Nephron progenitor cell (in vitro differentiated cells): Measurements from ENCODE around the gene AUP1.

Experiments
- DNase-seq: peaks from one replicate; pipeline ENCODE4 v3.0.0; 2021
- H3K27ac Mint-ChIP-seq: 2 replicates; pipeline ENCODE4 v1.8.0; 2021; ENCODE audit warnings: mild to moderate bottlenecking, moderate library complexity, mixed read lengths
- H3K27me3 Mint-ChIP-seq: 2 replicates; pipeline ENCODE4 v1.8.0; 2021; ENCODE audit warnings: mild to moderate bottlenecking, low read depth, mixed read lengths; ENCODE audit not compliant: poor library complexity
- H3K36me3 Mint-ChIP-seq: 2 replicates; pipeline ENCODE4 v1.8.0; 2021; ENCODE audit warnings: low read depth, mixed read lengths
- H3K4me1 Mint-ChIP-seq: 2 replicates; pipeline ENCODE4 v1.8.0; 2021; ENCODE audit warnings: mixed read lengths
- H3K4me3 Mint-ChIP-seq: 2 replicates; pipeline ENCODE4 v1.8.0; 2021; ENCODE audit warnings: mild to moderate bottlenecking, moderate library complexity, mixed read lengths
- H3K9me3 Mint-ChIP-seq: 2 replicates; pipeline ENCODE4 v1.8.0; 2021; ENCODE audit warnings: mild to moderate bottlenecking, moderate library complexity, mixed read lengths
- TF ChIP-seq, protein P1 (sequence below): fragments of 200-600 bp; sonication (generic); IDR thresholded peaks from 2 replicates; pipeline ENCODE4 v1.5.0; 2021; ENCODE audit warnings: antibody characterized with exemption

Gene AUP1

DNA sequence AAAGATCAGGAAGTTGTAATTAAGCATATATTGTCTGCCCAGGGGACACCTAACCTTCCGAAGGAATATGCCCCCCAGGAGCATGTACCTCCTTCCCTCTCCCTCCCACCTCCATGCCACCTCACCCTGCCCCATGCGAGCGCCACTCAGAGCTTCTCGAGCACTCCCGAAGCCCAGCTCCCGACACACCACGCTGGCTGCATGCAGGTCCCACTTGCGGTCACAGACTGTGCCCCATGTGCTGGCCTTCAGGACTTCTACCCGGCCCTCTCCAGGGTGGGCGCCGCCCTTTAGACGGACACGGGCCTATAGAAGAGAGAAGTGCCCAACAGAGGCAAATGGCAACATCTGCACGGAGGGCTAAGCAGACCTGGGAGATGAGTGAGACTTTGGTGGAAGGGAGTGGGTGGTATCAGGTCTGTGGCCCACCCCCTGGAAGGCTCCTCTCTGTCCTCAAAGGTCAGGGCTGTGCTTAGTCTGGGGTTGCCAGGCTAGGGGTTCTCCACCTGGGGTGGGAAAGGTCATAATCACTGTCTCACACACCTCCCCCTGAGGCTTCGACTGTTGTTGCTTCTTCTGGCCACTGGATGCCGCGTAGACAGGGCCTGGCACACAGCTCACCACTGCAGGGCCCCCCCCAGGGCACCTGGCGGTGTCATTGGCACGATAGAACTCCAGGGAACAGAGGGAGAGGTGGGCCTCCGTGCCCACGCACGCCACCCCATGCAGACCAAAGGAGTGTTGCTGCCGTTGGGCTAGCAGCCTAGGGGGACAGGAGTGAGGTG is 6.9 kb upstream of the AUP1 start:
- DNase-seq, result no peak
- Mint-ChIP-seq H3K27me3 (peaks cover 3% of the 10 kb centered on the region), H3K27ac (no peak overlapping the region), H3K4me1 (peaks cover 20% of the 10 kb centered on the region), H3K9me3 (no peaks in the 10 kb centered on the region), H3K4me3 (no peak overlapping the region), H3K36me3 (peaks cover 23% of the 10 kb centered on the region)
- TF ChIP-seq, protein P1, sequence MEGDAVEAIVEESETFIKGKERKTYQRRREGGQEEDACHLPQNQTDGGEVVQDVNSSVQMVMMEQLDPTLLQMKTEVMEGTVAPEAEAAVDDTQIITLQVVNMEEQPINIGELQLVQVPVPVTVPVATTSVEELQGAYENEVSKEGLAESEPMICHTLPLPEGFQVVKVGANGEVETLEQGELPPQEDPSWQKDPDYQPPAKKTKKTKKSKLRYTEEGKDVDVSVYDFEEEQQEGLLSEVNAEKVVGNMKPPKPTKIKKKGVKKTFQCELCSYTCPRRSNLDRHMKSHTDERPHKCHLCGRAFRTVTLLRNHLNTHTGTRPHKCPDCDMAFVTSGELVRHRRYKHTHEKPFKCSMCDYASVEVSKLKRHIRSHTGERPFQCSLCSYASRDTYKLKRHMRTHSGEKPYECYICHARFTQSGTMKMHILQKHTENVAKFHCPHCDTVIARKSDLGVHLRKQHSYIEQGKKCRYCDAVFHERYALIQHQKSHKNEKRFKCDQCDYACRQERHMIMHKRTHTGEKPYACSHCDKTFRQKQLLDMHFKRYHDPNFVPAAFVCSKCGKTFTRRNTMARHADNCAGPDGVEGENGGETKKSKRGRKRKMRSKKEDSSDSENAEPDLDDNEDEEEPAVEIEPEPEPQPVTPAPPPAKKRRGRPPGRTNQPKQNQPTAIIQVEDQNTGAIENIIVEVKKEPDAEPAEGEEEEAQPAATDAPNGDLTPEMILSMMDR, result no peak

DNA sequence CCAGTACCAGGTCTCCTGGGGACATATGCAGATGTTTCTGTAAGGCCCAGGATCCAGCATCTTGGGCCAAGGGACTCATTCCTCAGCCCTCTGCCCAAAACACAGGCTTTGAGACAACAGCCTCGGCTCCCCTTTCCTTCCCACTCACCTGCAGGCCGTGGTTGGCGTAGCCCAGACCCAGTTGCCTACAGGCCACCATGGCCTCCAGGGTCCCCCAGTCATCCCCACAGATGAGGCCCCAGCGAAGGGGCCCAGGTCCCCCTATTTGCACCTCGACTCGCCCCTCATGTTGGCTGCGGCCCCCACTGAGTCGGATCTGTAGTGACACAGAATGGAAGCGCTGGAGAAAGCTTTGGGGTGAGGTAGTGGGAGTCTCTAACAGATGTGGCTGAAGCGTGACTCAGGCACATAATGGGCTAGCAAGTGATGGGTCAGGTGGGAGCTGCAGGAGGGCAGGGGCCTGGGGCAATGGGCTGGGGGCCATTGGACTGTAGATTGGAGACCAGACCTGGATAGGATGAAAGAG is 6.0 kb upstream of the AUP1 start:
- no peaks in the 10 kb centered on the region for H3K9me3 Mint-ChIP-seq
- TF ChIP-seq, protein P1, result no peak
- no peak for DNase-seq
- H3K4me3 Mint-ChIP-seq, result no peak overlapping the region
- peaks cover 22% of the 10 kb centered on the region for H3K36me3 Mint-ChIP-seq
- no peak overlapping the region for H3K27ac Mint-ChIP-seq
- peaks cover 29% of the 10 kb centered on the region for H3K4me1 Mint-ChIP-seq
- H3K27me3 Mint-ChIP-seq, result peaks cover 3% of the 10 kb centered on the region

DNA sequence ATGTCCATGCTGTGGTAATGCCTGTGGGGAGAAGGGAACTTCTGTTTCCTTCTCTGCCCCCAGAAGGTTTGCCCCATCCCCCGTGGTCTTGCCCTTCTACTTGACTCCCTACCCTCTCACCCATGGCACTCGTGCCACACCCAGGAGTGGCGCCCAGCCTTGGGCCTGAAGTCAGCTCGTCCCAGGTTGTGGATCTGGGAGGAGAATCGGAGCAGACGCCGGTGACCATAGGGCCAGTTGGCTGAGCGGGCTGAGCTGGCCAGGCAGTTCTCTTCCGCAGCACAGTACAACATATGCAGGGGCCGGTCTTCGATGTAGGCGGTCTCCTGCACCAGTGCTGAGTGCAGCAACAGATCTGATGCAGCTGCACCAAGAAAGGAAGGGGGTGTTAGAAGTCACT is 4.9 kb upstream of the AUP1 start:
- peaks cover 3% of the 10 kb centered on the region for H3K27me3 Mint-ChIP-seq
- peaks cover 31% of the 10 kb centered on the region for H3K4me1 Mint-ChIP-seq
- no peak for DNase-seq
- TF ChIP-seq, protein P1, result no peak
- peaks cover 22% of the 10 kb centered on the region for H3K36me3 Mint-ChIP-seq
- H3K4me3 Mint-ChIP-seq, result no peak overlapping the region
- H3K27ac Mint-ChIP-seq, result peak overlapping the region; percentile 68
- no peaks in the 10 kb centered on the region for H3K9me3 Mint-ChIP-seq

DNA sequence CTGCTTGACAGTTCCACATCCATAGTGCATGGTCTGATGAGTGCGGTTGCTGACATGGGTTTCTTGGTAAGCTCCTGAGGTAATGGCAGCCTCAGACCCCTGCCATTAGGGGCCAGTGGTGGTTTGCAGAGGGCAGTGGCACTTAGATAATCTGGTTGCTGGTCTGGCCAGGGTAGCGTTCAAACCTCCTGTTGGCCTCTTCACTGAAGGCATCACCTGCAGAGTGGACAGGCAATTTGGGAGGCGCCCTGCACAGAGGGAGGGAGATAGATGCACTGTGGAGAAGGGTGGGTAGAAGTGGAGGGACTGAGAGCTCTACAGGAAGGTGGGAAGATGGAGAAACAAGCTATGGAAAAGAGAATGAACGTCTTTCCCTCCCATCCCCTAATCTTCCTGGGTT is 4.0 kb upstream of the AUP1 start:
- H3K9me3 Mint-ChIP-seq, result no peaks in the 10 kb centered on the region
- H3K36me3 Mint-ChIP-seq, result peaks cover 22% of the 10 kb centered on the region
- H3K4me3 Mint-ChIP-seq, result no peak overlapping the region
- no peak for DNase-seq
- no peak overlapping the region for H3K27ac Mint-ChIP-seq
- peaks cover 3% of the 10 kb centered on the region for H3K27me3 Mint-ChIP-seq
- peaks cover 31% of the 10 kb centered on the region for H3K4me1 Mint-ChIP-seq
- TF ChIP-seq, protein P1, result no peak

- Mint-ChIP-seq H3K4me3 (peak overlapping the region; percentile 26), H3K9me3 (no peaks in the 10 kb centered on the region), H3K27ac (no peak overlapping the region), H3K4me1 (peaks cover 37% of the 10 kb centered on the region), H3K36me3 (peaks cover 33% of the 10 kb centered on the region), H3K27me3 (peaks cover under 1% of the 10 kb centered on the region)
- DNase-seq, result no peak
- TF ChIP-seq, protein P1, result no peak
Measured at GRCh38 chr2:74532222-74532621, 2.7 kb upstream of the AUP1 start.

DNA sequence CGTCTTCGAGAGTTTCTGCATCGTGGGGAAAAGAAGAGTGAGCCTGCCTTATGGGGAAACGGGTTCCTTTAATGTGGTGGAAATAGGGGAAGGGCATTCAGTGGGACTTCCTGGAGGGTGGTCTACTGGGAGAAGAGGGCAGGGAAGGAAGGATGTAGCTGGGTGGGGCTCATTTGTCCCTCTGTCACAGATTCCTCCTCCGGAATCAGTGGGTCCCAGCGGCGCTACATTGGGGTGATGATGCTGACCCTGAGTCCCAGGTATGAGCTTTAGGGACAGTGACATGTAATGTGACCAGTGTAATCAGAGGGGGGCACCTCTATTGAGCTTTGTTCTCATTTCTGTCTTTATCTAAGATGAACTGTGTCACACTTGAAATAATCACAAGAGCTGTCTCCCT is 2.2 kb upstream of the AUP1 start:
- no peak for DNase-seq
- peaks cover 38% of the 10 kb centered on the region for H3K4me1 Mint-ChIP-seq
- H3K27ac Mint-ChIP-seq, result no peak overlapping the region
- H3K9me3 Mint-ChIP-seq, result no peaks in the 10 kb centered on the region
- no peaks in the 10 kb centered on the region for H3K27me3 Mint-ChIP-seq
- peak overlapping the region; percentile 26 for H3K4me3 Mint-ChIP-seq
- TF ChIP-seq, protein P1, result no peak
- peaks cover 39% of the 10 kb centered on the region for H3K36me3 Mint-ChIP-seq
